GM19455 (cell line): ENCODE data around the gene ZDHHC11B.
"Not testable (repeated sequence)": the region's sequence is repeated elsewhere in the genome, so short reads cannot be mapped to it uniquely, and the experiment has no call there.

Experiments
- ATAC-seq: cut with Tn5 transposase; IDR thresholded peaks from one replicate; pipeline ENCODE4 v1.9.1; 2021; ENCODE audit not compliant: unreplicated experiment

The ZDHHC11B gene

DNA sequence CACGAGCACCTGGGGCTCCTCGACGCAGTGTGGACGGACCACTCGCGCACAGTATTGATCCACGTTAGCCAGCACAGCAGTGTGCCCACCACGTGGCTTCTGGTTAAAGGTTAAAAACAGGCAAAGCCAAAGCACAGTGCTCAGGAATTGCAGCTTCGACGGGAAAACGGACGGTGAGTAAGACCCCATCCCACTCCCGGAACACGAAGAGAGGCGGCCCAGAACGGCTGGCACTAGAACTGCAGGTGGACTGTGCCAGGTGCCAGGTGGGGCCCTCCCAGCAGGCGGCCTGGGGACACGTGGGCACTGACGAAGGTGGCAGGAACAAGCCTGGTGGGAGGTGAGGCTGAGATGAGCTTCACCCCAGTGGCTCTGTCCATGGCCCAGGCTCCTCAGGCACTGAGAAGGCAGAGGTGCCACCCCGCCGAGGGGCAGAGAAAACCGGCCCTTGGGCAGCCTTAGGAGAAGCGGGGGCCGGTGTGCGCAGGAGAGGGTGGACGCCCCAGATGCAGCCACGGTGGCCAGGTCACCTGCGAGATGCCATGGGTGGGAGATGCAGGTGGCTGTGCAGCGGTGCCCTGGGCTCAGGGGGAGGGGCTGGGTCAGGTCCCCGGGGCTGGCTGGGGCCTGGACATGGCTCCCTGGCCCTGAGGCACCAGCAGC is 96.0 kb downstream of the ZDHHC11B start:
- not testable (repeated sequence) for ATAC-seq

DNA sequence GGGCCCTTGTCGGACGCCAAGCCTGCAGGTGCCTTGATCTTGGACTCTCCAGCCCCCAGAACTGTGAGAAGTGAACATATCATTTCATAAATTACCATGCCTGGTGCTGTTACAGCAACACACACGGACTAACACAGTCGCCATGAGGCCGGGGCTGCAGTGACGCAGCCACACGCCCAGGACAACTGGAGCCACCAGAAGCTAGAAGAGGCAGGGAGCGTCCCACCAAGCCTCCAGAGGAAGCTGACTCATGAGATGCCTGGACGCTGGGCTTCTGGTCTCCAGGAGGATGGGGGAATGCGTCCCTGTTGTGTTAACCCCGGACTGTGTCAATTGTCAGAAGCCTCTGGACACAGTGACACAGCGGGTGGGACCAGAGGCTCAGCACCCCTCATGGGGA is 97.6 kb downstream of the ZDHHC11B start:
- ATAC-seq: not testable (repeated sequence)

DNA sequence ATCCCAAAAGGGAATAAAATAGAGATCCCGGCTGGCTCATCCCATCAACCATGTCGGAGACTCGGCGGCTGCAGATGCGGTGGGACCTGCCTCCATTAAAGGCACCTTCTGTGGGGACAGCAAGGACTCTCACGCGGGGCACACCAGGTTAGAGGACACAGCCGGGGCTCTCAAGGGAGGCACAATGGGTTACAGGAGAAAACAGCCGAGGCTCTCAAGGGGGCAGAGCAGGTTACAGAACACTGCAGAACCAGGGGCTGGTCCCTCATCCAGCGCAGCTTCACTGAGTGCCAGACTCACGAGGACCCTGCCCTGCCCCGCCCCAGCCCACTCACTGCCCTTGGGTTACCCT is 98.4 kb downstream of the ZDHHC11B start:
- not testable (repeated sequence) for ATAC-seq

DNA sequence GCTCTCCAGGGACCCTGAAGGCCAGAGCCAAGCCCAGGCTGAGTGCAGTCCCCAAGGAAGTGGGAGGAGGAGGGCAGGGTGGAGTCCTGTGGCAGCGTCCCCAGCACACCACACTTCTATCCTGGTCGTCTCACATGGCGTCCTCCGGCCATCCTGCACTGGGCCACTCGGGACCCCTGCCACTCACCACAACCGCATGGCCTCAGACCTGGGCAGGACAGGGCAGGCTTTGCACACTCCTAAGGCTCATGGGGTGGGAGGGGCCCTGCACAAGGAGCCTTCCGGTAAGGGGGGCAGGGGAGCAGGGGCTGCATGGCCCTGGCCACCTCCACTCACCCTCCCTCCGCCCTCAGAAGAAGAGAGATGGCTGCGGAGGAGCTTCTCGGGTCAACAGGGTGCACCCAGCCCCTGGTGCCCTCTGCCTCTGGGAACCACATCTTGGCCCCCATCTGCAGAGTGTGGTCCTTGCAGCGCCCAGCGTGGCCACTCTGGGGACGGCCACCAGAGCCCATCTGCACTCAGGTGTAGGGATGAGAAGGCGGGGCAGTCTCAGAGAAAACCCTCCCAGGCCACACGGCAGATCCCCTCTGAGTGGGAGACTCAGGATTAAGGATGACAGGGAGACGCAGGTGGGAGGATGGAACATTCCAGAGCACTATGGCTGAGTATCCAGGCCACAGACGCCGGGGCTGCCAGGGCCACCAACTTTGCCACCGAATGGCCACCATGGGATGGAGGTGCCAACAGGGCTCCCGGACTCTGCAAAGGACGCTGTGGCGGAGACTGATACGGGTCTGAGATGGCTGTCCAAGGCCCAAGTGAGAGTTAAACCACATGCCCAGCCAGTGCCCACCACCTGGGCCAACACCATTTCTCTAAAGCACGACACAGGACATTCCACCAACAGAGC is 99.0 kb downstream of the ZDHHC11B start:
- no peak for ATAC-seq

DNA sequence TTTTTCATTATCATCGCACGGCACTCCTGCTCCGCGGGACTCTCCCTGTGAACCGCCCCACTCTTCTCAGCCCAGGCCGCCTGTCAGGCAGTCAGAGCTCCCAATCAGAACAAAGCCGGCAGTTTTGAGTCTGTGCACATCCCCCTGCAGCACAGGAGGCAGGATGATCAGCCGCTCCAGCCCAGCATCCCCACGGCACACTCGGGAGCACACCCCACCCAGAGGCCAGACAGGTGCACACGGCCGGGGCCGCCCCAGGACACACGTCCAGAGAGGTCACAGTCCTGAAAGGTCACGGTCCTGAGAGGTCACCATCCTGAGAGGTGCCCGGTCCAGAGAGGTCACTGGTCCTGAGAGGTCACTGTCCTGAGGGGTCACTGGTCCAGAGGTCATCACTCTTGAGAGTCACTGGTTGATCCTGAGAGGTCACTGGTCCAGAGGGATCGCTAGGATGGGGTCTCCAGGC is 99.7 kb downstream of the ZDHHC11B start:
- ATAC-seq: no peak

DNA sequence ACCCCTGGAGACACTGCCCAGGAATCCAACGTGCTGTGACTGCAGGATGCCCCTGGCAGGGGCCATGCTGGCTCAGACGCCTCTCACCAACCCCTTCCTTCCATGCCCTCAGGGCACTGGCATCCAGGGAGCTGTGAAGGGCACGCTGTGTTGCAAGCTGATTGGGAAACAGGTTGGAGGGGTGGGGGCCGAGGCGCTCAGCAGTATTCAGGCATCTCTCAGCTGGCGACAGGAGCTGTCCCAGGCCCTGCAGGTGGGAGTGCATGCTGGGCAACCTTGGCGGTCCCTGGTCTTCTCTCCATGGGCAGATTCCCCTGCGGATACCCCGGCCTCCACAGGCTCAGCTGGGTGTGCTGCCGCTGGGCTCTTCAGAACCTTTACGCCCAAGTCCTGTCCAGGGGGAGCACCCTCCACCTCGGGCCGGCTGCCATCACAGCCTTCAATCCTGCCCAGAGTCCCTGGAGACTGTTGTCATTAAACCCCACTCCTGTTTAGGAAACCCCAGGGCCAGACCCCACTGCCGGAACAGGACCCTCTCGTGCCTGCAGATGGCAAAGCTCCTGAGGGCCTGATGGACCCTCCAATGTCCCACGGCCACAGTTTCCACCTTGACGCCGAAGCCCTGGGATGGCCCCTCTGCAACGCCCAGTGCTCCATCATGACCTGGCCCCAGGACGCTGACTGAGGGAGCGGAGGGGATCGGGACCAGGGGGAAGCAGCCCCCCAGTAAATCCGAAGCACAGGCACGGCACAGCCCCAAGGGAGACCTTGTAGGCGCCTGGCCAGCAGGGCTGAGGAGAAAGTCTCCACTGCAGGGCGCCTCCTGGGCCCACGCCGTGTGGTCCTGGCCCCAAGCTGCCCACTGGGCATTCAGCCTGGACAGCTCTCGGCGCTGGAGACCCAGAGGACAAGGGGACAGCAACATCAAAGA is 100.7 kb downstream of the ZDHHC11B start:
- ATAC-seq: no peak

DNA sequence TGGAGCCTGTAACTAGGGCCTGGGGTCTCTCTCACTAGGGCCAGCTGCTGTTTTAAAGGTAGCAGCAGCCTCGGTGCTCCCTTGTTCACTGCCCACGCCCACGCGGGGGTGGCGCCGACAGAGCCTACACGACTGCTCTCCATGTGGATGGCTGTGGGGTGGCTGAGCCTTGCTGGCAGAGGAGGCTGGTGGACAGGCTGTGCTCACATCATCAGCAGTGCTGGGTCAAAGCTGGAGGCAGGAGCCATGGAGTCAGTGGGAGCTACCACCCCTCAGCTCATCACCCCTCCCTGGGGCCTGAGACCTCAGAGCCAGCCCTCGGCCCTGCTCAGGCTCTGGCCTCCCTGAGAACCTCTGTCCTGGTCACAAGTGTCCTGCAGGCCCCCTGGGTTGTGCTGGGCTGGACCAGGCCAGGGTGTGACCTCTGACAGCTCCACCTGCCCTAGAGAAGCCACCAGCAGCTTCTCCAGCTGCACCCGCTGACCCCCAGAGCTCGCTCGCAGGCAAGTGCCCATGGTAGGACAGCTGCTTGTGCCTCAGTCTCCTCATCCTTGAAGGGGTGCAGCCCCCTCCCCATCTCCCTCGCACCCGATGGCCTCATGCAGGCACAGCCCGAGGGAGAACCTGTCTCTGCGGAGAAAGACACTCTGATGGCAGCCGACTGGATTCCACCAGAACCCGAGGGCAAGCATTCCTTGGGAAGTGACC is 101.7 kb downstream of the ZDHHC11B start:
- ATAC-seq: not testable (repeated sequence)

DNA sequence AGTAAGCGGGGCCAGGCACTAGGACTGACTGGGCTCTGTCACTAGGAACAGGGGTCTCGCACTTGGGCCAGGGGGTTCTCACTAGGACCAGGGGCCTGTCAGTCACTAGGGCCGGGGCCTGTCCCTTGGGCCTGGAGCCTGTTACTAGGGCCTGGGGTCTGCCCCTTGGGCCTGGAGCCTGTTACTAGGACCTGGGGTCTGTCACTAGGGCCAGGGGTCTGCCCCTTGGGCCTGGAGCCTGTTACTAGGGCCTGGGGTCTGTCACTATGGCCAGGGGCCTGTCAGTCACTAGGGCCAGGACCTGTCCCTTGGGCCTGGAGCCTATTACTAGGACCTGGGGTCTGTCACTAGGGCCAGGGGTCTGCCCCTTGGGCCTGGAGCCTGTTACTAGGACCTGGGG is 102.3 kb downstream of the ZDHHC11B start:
- ATAC-seq: not testable (repeated sequence)

DNA sequence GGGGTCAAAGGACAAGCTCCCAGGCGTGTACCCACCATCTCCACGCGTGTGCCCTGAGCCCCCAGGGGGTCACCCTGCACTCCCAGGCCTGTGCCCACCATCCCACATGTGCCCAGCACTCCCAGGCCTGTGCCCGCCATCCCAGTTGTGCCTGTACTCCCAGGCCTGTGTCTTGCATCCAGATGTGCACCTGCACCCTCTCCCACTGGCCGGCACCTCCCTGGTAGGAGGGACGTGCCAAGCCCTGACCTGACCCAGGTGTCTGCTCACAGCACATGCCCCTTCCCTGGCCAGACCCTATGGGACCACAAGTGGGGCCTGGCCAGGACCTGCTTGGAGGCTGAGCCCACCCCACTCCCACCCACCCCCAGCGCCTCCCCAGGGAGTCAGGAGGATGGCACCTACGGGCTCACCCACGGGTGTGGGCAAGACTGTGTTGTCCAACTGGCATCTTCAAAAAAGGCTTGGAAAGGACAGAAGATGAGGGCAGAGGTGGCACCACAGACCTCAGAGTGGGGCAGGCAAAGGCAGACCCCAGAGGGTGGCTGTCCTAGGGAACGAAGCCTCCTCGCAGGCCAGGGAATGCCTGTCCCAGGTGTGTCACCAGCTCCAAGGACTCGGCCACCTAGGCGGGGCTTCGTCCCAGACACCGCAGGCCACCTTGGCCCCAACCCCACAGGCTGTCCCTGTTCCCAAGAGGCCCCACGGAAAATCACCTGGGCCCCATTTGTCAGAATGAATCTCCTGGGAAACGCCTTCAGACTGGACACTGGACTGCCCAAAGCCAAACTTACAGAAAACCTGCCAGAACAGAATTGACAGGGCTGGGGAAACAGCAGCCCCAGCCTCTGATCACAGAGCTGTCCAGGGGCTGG is 103.0 kb downstream of the ZDHHC11B start:
- not testable (repeated sequence) for ATAC-seq

DNA sequence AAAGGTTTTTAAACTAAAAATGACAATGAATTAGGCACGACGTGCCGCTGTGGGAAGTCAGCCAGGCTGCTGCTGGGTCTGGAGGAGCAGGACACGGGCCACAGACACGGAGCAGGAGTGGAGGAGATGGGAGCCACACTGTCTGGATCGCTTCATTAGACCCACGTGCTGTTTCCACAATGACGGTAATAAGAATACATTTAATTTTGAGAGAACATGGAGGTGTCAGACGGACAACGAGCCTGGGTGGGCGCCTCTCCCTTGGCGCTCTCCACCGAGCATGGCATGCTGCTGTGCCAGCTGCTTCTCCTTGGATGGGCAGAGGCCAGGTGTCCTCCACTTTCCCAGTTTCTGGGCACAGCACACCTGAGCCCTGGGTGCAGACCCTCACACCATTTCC is 103.7 kb downstream of the ZDHHC11B start:
- not testable (repeated sequence) for ATAC-seq

DNA sequence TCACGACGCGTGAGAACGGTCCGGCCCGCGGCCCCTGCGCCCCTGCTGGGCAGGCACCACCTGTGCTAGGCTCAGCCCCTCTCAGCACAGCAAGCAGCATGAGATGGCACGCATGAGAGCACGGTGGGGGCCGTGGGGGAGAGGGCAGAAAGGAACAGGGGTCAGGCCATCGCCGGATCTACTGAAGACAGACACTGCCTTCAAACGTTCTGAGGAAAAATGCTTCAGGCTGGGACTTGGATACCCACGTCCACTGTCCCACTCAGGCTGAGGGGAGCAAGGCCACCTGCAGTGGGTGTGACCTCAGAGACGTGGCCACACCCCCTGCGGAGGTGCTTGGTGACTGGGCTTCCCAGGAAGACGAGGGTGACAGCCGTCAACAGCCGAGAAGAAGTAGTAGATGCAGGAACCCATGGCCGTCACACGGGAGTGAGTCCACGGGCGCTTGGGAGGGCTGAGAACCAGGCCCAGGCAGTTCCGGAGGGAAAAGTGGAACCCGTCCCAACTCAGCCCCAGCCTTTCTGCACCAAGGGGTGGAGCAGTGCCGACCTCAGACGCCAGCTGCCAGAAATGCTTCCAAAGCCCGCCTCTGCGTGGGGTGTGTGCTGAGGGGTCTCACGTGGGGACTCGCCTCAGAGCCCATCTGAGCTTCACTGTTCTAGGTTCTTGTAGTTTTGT is 104.3 kb downstream of the ZDHHC11B start:
- ATAC-seq: not testable (repeated sequence)

DNA sequence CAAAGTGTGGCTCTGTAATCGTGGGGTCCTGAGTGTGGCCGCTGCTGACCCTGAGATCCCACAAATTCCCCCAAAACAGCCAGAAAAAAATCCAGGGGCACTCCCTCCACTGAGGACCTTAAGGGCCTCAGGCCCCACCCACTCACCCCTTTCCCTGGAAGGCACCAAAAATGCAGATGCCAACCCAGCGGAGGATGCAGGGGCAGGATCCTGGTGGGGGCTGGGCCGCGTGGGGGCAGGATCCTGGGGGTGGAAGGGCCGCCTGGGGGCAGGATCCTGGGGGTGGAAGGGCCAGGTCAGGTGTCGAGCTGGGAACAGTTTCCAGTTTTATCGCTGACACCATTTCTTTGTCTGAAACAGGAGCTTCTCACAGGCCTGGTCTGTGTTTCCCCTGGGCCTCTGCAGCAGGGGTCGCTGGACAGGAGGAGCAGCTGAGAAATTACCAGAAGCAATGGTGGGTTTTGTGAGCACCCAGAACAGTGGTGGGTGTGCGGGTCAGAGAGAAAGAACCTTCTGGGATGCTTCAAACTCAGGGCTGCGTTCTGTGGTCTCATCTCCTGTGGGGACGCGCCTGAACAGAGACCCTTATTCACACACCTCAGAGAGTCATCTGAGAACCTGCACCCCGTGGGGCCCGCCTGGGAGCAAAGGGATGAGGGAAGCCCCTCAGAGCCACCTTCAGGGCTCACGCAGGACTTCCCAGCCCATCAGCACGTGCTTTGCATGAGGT is 105.2 kb downstream of the ZDHHC11B start:
- ATAC-seq: not testable (repeated sequence)

DNA sequence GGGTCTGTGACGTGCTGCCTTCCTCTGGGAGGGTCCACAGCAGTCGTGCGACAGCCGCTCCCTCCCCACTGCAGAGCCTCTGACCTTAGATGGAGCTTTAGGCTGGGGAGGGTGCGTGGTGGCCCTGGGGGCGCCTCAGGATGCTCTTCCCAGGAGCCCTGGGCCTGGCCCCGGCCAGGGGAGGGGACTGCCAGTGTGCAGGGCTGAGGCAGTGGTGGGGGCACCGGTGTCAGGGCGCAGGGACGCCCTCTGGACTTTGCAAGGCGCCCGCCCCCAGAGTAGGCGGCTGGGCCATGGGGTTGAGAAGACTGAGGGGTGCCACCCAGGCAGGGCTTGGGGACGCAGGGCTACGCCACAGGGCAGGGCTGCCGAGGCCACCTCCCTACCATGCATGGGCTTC is 106.0 kb downstream of the ZDHHC11B start:
- not testable (repeated sequence) for ATAC-seq

DNA sequence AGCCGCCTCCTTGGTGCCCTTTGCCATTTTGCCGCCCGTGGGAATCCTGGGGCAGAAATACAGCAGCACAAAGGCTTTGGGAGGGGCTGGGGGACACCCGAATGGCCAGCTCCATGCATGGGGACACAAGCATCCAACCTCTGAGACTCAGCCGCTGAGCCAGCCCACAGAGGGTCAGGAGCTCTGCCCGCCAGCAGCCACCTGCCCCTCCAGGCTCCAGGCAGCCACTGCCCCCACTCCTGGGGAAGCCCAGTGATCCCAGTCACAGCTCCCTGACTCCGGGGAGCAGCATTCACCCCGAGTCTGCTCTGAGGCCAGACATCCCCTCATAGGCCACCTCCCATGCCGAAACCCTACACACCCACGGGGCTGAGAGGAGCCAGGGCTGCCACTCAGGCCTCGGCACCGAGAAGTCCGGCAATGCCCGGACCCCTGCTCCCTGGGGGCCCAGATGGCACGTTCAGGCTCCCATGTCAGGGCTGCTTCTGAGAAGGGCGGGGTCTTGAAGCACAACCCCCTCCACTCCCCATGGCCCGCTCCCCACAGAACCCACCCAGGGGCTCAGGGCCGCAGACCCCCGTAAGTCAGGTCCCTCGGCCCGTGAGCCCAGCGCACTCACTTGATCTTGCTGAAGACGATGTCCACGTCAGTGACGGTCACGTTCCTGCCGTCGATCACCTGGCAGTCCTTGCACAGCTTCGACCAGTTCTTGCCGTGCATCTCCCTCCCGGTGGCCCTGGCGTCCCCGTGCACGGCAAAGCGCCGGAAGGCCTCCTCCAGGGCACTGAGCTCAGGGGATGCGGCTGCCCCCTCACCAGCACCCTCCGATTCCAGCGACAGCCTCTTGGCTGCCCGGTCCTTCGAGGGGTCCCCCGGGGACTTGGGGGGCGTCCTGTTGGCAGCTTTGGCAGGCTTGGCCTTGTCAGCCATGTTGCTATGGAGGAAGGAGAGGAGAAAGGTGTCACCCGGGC is 107.1 kb downstream of the ZDHHC11B start:
- ATAC-seq: no peak

DNA sequence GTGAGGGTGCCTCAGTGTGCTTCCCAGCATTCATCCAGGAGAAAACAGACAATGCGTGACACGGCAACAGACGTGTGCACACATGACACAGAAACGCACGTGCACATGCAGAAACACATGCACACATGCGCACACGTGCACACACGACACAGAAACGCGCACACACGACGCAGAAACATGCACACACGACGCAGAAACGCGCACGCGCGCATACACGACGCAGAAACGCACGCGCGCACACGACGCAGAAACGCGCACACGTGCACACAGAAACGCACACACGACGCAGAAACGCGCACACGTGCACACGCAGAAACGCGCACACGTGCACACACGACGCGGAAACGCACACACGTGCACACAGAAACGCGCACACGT is 107.8 kb downstream of the ZDHHC11B start:
- ATAC-seq: no peak

DNA sequence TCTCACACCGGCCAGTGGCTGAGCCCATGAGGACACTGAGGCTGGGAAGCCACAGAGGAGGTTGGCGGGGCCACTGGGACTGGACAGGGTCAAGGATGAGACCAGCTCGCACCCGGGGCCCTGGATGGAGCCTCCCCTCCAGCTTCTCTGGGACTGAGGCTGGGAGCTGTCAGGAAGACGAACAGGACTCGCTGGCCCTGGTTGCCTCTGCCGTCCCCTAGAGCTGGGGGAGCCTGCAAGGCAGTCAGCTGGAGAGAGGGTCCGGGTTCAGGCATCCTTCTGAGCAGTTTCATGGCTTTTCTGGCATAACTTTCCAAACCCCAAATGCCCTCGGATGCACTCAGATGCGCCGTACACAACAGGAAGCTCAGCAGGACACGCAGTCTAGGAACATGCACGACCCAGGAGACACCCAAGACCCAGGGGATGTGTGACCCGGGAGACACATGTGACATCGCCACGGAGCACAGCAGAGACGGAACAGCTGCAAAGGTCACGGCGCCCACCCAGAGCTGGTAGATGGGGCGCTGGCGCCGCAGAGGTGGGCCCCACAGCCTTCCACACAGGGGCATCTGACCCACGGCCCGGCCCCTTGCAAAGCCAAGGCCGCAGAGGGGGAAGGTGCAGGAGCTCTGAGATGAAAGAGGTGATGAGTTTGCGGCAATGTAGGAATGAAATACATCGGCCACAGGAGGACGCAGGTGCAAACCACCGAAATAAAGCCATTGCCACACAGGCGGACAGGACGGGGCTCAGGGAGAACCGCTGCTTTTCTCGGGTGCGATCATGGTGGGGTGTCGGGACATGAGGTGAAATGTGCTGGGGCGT is 108.4 kb downstream of the ZDHHC11B start:
- no peak for ATAC-seq
